OCI-LY1 (cell line): Measurements from ENCODE around the gene GNAZ.

Experiments used
- H2AFZ ChIP-seq: fragments of 200-600 bp; sonication (generic), shearing (Covaris generic); 2 replicates; pipeline ENCODE4 v1.6.0; 2014; ENCODE audit warnings: antibody characterized with exemption, mild to moderate bottlenecking, low read length
- H3F3A ChIP-seq: fragments of 200-600 bp; sonication (generic), shearing (Covaris generic); 2 replicates; pipeline ENCODE4 v1.6.0; 2014; ENCODE audit warnings: mild to moderate bottlenecking, antibody characterized with exemption, low read length, moderate library complexity; ENCODE audit not compliant: insufficient read depth
- H3K27ac ChIP-seq: fragments of 200-600 bp; sonication (generic); 2 replicates; pipeline ENCODE4 v1.5.1; 2014; ENCODE audit warnings: low read length, mixed run types, mild to moderate bottlenecking, low read depth; ENCODE audit not compliant: poor library complexity, severe bottlenecking
- H3K27me3 ChIP-seq: fragments of 200-600 bp; sonication (generic); 2 replicates; pipeline ENCODE4 v1.6.0; 2014; ENCODE audit warnings: antibody characterized with exemption, mild to moderate bottlenecking, low read length, moderate library complexity; ENCODE audit not compliant: insufficient read depth
- H3K36me3 ChIP-seq: fragments of 200-600 bp; sonication (generic); 2 replicates; pipeline ENCODE4 v1.6.1; 2014; ENCODE audit warnings: mild to moderate bottlenecking, antibody characterized with exemption, low read length, moderate library complexity, mixed read lengths; ENCODE audit not compliant: insufficient read depth
- H3K4me1 ChIP-seq: fragments of 200-600 bp; sonication (generic); 2 replicates; pipeline ENCODE4 v1.5.1; 2014; ENCODE audit warnings: mild to moderate bottlenecking, low read length, moderate library complexity; ENCODE audit not compliant: insufficient read depth, severe bottlenecking
- H3K4me2 ChIP-seq: fragments of 200-600 bp; sonication (generic), shearing (Covaris generic); 2 replicates; pipeline ENCODE4 v1.6.1; 2014; ENCODE audit warnings: low read length
- H3K4me3 ChIP-seq: fragments of 200-600 bp; sonication (generic); 2 replicates; pipeline ENCODE4 v1.5.1; 2014; ENCODE audit warnings: low read length, low read depth, mild to moderate bottlenecking, mixed read lengths; ENCODE audit not compliant: poor library complexity, severe bottlenecking
- H3K79me2 ChIP-seq: fragments of 200-600 bp; shearing (Covaris generic); 2 replicates; pipeline ENCODE4 v1.6.1; 2016; ENCODE audit warnings: mixed run types, low read length, mixed read lengths; ENCODE audit not compliant: insufficient read depth
- H3K9ac ChIP-seq: fragments of 200-600 bp; sonication (generic), shearing (Covaris generic); 2 replicates; pipeline ENCODE4 v1.6.1; 2014; ENCODE audit warnings: mild to moderate bottlenecking, low read length, mixed read lengths
- H3K9me2 ChIP-seq: fragments of 200-600 bp; sonication (generic), shearing (Covaris generic); 2 replicates; pipeline ENCODE4 v1.6.1; 2014; ENCODE audit warnings: low read depth, mild to moderate bottlenecking, low read length, mixed read lengths
- H3K9me3 ChIP-seq: fragments of 200-600 bp; shearing (Covaris generic); 2 replicates; pipeline ENCODE4 v1.6.1; 2014; ENCODE audit warnings: low read length, mixed read lengths
- H4K20me1 ChIP-seq: fragments of 200-600 bp; sonication (generic), shearing (Covaris generic); 2 replicates; pipeline ENCODE4 v1.6.0; 2016; ENCODE audit warnings: mild to moderate bottlenecking, low read length; ENCODE audit not compliant: insufficient read depth
- EZH2 ChIP-seq: fragments of 200-600 bp; sonication (generic), shearing (Covaris generic); IDR thresholded peaks from 2 replicates; pipeline ENCODE4 v1.8.0; 2017; ENCODE audit warnings: borderline replicate concordance, mixed run types, mild to moderate bottlenecking, antibody characterized with exemption, low read length, moderate library complexity, mixed read lengths
- TF ChIP-seq, protein P1 (sequence below): fragments of 200-600 bp; sonication (generic), shearing (Covaris generic); IDR thresholded peaks from 2 replicates; pipeline ENCODE4 v1.5.1; 2017; ENCODE audit warnings: mild to moderate bottlenecking, antibody characterized with exemption, low read length, moderate library complexity, mixed read lengths

GNAZ gene

DNA sequence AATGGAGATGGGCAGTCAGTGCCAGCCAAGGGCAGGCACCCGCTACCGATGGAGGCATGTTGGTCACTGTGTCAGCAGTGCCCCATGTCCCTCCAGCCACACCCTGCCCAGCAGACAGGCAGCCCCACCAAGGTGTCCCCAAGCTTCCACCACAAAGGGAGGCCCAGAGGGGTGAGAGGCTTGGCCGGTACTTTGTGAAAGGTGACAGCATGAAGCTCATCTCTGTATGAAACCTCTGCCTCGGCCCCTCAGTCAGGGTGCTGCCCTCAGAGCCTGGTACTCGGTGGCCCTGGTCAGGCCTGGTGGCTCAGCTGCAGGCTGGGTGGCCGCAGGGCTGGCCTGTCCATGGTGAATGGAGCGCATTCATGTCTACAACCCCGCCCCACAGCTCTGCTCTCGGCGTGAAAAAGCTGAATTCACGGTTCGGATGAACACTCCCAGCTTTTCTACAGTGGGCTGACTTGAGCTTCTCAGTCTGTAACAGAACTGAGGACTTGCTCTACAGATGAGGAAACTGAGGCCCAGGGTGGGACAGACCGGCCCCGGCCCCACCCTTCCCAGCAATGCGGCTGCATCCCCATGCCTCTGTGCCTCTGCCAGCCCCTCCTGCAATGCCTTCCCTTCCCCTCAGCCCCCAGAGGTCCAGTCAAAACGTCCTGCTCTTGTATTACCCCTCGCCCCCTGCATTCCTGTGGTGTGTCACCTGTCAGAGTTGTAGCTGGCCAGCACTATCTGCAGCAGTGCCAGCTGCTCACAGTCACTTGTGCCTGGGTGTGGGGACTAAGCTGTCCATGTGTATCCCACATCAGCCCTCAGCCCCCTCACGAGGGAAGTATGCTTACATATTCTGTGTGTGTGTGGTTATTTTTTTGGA is 43.8 kb downstream of the GNAZ start:
- Histone ChIP-seq H3K27me3 (peaks cover 8% of the 10 kb centered on the region; the same call in 1 of the 2 replicates), H3F3A (no peaks in the 10 kb centered on the region), H3K4me2 (no peak overlapping the region), H3K36me3 (no peaks in the 10 kb centered on the region), H3K27ac (no peak overlapping the region), H4K20me1 (no peaks in the 10 kb centered on the region), H3K4me1 (no peaks in the 10 kb centered on the region), H3K9ac (no peak overlapping the region), H3K4me3 (no peak overlapping the region), H2AFZ (no peak overlapping the region), H3K79me2 (no peaks in the 10 kb centered on the region), H3K9me3 (no peaks in the 10 kb centered on the region), H3K9me2 (no peaks in the 10 kb centered on the region)
- no peak for TF ChIP-seq EZH2
- TF ChIP-seq, protein P1, sequence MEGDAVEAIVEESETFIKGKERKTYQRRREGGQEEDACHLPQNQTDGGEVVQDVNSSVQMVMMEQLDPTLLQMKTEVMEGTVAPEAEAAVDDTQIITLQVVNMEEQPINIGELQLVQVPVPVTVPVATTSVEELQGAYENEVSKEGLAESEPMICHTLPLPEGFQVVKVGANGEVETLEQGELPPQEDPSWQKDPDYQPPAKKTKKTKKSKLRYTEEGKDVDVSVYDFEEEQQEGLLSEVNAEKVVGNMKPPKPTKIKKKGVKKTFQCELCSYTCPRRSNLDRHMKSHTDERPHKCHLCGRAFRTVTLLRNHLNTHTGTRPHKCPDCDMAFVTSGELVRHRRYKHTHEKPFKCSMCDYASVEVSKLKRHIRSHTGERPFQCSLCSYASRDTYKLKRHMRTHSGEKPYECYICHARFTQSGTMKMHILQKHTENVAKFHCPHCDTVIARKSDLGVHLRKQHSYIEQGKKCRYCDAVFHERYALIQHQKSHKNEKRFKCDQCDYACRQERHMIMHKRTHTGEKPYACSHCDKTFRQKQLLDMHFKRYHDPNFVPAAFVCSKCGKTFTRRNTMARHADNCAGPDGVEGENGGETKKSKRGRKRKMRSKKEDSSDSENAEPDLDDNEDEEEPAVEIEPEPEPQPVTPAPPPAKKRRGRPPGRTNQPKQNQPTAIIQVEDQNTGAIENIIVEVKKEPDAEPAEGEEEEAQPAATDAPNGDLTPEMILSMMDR = no peak

DNA sequence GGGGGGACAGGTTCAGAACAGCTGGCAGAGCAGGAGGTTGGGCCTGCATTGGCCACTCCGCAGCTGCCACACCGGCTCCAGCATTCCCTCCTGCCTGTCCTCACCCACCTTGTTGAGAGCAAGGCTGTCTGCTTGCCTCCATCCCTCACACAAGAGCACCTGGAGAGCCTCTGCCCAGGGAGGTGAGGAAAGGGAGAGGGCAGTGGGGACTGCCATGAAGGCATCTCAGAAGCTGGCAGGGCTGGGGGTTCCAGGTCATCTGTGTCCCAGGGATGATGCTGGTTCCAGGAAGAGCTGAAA is 44.4 kb downstream of the GNAZ start:
- H3K4me3 ChIP-seq = no peak overlapping the region
- H3K79me2 ChIP-seq = no peaks in the 10 kb centered on the region
- H3K4me1 ChIP-seq = peaks cover 4% of the 10 kb centered on the region
- no peaks in the 10 kb centered on the region for H3K9me3 ChIP-seq
- H3K9me2 ChIP-seq = no peaks in the 10 kb centered on the region
- no peaks in the 10 kb centered on the region for H3K36me3 ChIP-seq
- H4K20me1 ChIP-seq = no peaks in the 10 kb centered on the region
- no peaks in the 10 kb centered on the region for H3F3A ChIP-seq
- no peak overlapping the region for H3K4me2 ChIP-seq
- H3K27ac ChIP-seq = no peak overlapping the region
- H3K9ac ChIP-seq = no peak overlapping the region
- TF ChIP-seq, protein P1 = no peak
- no peak for TF ChIP-seq EZH2
- H2AFZ ChIP-seq = no peak overlapping the region
- H3K27me3 ChIP-seq = peaks cover 8% of the 10 kb centered on the region; the same call in 1 of the 2 replicates

DNA sequence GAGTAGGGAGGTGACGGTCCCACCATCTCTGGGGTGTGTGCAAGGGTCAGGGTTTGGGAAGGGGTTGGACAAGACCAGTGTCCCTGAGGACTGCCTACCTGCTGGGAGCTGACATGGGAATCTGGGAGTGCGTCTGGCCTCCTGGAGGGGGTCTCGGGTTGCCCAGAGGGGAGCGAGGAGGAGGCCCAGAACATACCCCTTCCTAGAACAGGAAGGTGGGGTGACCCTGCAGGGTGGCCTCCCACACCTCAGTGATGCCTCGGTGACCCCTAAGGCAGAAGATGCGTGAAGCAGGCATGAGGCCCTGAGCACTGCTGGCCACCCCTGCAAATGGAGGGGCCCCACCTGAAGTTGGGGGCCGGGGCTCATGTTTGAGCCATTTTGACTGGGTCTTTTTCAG is 45.0 kb downstream of the GNAZ start:
- H3K27ac ChIP-seq = no peak overlapping the region
- H3K4me1 ChIP-seq = peaks cover 5% of the 10 kb centered on the region
- H3K79me2 ChIP-seq = no peaks in the 10 kb centered on the region

More for the DNA sequence above, 45.0 kb downstream of the GNAZ start:
- Histone ChIP-seq H3K36me3 (no peaks in the 10 kb centered on the region), H3K27me3 (peaks cover 8% of the 10 kb centered on the region; the same call in 1 of the 2 replicates), H4K20me1 (no peaks in the 10 kb centered on the region), H3K4me3 (no peak overlapping the region), H2AFZ (no peak overlapping the region), H3K9me2 (no peaks in the 10 kb centered on the region), H3K9ac (no peak overlapping the region), H3K9me3 (no peaks in the 10 kb centered on the region), H3K4me2 (no peak overlapping the region), H3F3A (no peaks in the 10 kb centered on the region)
- TF ChIP-seq, protein P1 = no peak
- TF ChIP-seq EZH2 = no peak
